RCC 7860 (cell line): Measurements from ENCODE around the gene SLC29A1.

Experiments used
- DNase-seq: peaks from one replicate; pipeline ENCODE4 v3.0.0-alpha.2; 2015; ENCODE audit warnings: low spot score
- FAIRE-seq: peaks from 2 replicates; lab custom pipeline; 2012; peaks lifted over from hg19 to GRCh38; lab: Jason Lieb, UNC

The SLC29A1 gene

GRCh38 chr6:44234101-44235025, 11.0 kb downstream of the SLC29A1 start:
- DNase-seq = peak; percentile 50

GRCh38 chr6:44235269-44235668, 11.9 kb downstream of the SLC29A1 start:
- DNase-seq (no peak), FAIRE-seq (no peak)

More at GRCh38 chr6:44234101-44235025, 11.0 kb downstream of the SLC29A1 start:
- peak; percentile 5 for FAIRE-seq

GRCh38 chr6:44235891-44236516, 12.6 kb downstream of the SLC29A1 start:
- FAIRE-seq = no peak
- DNase-seq = no peak

DNA sequence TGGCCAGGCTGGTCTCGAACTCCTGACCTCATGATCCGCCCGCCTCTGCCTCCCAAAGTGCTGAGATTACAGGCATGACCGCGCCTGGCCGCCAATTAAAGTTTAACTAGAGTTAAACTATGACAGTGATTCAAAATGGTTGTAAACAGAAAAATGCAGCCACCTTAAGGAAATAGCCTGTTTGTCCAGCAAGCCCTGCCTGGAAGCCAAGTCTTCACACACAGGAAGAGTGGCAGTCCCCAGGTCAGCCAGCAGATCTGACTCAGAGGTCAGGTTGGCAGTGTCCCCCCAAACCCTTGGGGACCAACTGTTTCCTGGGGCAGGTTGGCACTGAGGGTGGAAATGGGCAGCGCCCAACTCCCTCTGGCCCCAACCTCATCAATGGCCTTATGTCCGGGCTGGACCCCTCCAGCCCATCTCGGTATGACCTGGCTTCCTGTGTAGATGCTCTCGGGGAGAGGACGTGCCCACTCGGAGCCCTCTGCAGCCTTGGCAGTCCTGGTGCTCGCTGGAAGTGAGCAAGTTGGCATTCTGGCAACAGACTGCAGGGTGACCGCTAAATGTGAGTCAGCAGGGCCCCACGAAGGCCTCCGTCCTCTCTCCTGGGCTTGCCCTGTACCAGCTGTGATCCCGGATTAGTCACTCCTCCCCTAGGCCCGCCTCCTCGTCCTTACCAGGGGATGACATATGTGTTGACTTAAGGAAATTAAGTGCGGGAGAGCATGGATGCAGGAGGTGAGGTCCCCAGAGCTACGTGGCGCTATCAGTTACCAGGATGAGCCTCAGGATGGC, 13.8 kb downstream of the SLC29A1 start:
- DNase-seq = peak; percentile 99
- peak; percentile 94 for FAIRE-seq

- FAIRE-seq (no peak), DNase-seq (peak; percentile 45)
Observed at GRCh38 chr6:44237813-44238433, 14.5 kb downstream of the SLC29A1 start.

DNA sequence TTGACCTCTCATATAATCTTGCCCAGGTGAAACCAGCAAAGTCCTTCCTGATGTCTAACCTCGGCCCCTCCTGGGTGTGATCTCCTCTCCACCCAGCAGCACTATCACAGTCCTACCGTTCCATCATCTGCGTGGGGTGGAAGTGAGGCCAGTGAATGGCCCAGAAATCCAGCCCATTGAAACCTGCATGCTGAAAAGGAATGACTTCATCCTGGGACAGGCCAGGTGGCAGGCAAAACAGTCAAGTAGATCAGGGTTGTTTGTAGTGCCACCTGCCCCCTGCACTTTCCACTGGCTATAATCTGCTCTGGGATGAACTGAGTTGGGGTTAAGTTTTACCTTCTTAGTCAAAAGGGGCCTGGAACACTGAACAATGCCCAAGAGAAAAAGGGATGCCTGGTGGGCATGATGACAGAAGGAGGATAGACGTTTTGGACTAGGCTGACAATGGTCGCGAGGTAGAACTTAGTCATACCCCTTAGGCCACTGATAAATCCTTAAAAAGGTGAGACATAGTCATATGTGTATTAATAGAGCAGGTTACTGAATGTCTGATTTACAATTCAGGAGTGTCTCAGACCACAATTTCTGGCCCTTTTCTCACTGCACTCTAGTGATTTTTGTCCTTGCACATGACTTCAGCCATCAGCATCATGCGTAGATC, 15.4 kb downstream of the SLC29A1 start:
- no peak for DNase-seq
- no peak for FAIRE-seq

DNA sequence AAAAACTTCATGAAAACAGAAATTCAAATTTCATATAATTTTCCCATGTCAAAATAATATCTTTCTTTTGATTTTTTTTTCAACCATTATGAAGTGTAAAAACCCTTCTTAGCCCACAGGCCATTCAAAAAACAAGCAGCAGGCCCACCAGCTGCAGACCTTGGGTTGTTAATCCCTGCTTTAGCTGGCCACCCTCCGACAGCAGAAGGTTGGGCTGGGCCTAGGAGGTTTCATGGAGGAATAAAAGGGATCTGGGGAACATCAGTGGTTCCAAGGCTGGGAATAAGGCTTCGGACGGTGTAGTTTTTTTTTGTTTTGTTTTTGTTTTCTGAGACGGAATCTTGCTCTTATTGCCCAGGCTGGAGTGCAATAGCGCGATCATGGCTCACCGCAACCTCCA, 19.9 kb downstream of the SLC29A1 start:
- FAIRE-seq (no peak), DNase-seq (no peak)

- FAIRE-seq (no peak), DNase-seq (no peak)
Observed at GRCh38 chr6:44245391-44245911, 22.1 kb downstream of the SLC29A1 start.

DNA sequence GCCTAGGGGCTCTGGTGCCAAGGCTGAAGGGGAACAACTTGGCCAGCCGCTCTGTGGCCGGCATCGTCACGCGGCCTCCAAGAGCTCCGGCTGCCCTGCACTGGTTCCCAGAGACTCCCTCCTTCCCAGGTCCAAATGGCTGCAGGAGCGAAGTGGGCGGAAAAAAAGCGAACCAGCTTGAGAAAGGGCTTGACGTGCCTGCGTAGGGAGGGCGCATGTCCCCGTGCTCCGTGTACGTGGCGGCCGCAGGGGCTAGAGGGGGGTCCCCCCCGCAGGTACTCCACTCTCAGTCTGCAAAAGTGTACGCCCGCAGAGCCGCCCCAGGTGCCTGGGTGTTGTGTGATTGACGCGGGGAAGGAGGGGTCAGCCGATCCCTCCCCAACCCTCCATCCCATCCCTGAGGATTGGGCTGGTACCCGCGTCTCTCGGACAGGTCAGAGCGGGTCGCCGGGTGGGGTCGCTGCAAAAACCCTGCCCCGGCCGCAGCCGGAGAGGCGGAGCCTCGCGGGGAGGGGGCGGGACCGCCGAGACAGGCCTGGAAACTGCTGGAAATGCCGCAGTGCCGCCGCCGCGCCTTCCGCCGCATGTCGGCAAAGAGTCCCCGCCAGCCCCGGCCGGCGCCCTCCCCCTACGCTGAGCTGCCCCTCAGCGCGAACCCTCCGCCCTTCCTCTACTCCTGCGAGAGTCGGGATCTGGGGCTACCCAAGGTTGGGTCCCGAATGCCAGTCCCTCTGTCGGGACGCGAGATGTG, 22.7 kb downstream of the SLC29A1 start:
- DNase-seq (peak; percentile 63), FAIRE-seq (no peak)

DNA sequence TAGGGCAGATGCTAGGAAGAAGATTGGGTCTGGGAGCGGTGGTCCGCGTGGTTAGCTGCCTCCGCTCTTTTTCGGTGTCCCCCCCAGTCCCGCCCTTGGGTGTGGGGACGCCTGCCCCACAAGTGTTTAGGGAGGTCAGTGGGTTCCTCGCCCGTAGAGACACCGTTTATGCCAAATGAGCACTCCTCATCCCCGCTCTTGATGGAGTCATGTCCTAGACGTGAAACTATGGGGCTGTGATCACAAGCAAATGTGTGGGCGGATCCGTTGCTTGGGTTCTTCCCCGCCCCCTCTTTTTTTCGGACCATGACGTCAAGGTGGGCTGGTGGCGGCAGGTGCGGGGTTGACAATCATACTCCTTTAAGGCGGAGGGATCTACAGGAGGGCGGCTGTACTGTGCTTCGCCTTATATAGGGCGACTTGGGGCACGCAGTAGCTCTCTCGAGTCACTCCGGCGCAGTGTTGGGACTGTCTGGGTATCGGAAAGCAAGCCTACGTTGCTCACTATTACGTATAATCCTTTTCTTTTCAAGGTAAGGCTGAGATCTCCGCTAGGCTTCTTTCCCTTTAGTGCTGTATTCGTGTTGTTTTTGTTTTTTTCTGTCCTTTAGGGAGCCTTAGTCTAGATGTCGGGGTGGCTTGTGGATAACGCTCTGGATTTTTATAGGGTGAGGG, 23.4 kb downstream of the SLC29A1 start, which contains the start of gene HSP90AB1:
Gene HSP90AB1, plus strand, starts transcription at position 439 of the 675 bp plus-strand sequence. CDS start 1,529 bp downstream, outside the sequence.
- DNase-seq (peak; percentile 94), FAIRE-seq (peak; percentile 65)

- peak; percentile 38 for DNase-seq
- FAIRE-seq = no peak
Observed at GRCh38 chr6:44247338-44248302, 24.2 kb downstream of the SLC29A1 start.

GRCh38 chr6:44248579-44248978, 25.2 kb downstream of the SLC29A1 start:
- FAIRE-seq (no peak), DNase-seq (no peak)

DNA sequence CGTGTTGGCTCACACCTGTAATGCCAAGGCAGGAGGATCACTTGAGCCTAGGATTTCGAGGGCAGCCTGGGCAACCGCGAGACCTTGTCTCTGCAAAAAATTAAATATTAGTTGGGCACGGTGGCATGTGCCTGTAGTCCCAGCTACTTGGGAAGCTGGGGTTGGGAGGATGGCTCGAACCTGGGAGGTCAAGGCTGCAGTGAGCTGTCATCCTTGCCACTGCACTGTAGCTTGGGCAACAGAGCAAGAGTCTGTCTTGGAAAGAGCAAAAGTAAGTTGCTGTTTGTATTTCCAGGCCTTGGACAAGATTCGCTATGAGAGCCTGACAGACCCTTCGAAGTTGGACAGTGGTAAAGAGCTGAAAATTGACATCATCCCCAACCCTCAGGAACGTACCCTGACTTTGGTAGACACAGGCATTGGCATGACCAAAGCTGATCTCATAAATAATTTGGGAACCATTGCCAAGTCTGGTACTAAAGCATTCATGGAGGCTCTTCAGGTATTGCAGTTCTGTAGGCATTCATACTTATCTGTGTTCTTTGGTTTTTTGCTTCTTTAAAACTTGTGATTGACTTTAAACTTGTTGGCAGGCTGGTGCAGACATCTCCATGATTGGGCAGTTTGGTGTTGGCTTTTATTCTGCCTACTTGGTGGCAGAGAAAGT, 25.8 kb downstream of the SLC29A1 start:
- no peak for FAIRE-seq
- no peak for DNase-seq

DNA sequence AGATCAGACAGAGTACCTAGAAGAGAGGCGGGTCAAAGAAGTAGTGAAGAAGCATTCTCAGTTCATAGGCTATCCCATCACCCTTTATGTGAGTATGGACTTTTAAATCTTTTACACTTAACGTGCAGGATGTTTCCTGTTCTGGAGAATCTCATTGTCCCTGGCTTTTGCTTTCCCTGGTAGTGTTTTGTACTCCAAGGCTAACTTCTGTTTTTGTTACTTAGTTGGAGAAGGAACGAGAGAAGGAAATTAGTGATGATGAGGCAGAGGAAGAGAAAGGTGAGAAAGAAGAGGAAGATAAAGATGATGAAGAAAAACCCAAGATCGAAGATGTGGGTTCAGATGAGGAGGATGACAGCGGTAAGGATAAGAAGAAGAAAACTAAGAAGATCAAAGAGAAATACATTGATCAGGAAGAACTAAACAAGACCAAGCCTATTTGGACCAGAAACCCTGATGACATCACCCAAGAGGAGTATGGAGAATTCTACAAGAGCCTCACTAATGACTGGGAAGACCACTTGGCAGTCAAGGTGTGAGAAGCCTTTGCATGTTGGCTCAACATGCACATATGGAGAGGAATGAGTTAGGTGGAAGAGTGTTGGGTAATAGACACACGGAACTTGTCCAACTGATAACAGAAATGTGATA, 26.8 kb downstream of the SLC29A1 start:
- DNase-seq (no peak), FAIRE-seq (no peak)

GRCh38 chr6:44250718-44251123, 27.3 kb downstream of the SLC29A1 start:
- DNase-seq (no peak), FAIRE-seq (no peak)
